ENCODE data around the gene XYLT2. TPM values are rescaled to one million over a fixed set of nuclear protein-coding genes. Genes with fewer than 3 reads are reported as not detected.

The XYLT2 gene
- polyA plus RNA-seq, 3 donors, result 15.5 to 16.7 (median 15.8) TPM

- no peak for DNase-seq (ENCODE audit: low read depth in 3 of 3, low spot score in 2 of 3)
These were observed 15.9 kb downstream of the XYLT2 start for GRCh38 chr17:50361561-50362480.

DNA sequence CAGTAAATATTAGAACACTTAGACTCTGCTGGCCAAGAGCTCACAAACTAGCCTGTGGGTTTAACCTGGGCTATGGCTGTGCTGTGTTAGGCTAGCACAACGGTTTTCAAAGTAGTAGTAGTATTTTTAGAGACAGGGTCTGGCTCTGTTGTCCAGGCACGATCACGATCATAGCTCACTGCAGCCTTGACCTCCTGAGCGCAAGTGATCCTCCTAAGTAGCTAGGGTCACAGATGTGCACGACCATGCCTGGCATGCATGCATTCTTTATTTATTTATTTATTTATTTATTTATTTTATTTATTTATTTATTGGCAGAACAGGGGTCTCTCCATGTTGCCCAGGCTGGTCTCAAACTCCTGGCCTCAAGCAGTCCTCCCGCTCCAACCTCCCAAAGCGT is 16.7 kb downstream of the XYLT2 start:
- no peak for DNase-seq (ENCODE audit: low read depth in 3 of 3, low spot score in 2 of 3)

DNA sequence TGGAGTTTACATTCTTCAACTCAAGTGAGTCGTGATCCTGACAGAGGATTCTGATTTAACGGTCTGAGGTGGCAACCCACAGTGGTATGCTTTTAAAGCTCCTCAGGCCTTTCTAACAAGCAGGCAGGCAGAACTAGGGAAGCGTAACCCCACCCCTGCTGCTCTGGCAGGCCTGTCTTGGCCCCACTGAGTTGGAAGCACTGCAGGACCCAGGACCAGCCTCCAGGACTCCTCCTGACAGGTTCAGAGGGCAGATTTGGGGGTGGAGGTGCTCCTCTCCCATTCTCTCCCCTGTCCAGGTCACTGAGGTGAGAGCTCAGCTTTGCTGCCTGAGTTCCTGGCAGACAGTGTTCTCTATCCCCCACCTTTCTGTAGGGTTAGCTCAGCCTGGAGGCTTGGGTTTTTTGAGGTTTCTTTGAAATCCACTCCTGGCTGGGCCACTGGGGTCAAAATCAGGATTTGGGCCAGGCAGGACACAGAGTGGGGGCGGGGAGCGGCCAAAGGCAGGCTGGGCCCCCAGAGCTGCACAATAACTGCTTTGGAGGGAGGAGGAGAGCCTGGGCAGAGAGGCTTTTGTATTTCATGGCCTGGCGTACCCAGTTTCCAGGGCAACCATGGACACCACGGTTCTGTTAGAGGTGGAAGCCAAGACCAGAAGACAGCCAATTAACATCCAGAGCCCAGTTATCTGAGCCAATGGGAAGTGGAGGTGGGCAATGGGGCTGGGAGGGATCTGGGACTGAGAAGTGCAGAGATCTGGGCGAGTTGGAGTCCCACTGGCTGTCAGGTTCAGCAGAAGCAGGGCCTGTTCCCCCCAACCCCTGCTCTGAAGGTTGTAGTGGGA is 17.5 kb downstream of the XYLT2 start:
- DNase-seq (ENCODE audit: low read depth in 3 of 3, low spot score in 2 of 3), result no peak

GRCh38 chr17:50364061-50364458 is 18.1 kb downstream of the XYLT2 start:
- DNase-seq (ENCODE audit: low read depth in 3 of 3, low spot score in 2 of 3), result no peak

DNA sequence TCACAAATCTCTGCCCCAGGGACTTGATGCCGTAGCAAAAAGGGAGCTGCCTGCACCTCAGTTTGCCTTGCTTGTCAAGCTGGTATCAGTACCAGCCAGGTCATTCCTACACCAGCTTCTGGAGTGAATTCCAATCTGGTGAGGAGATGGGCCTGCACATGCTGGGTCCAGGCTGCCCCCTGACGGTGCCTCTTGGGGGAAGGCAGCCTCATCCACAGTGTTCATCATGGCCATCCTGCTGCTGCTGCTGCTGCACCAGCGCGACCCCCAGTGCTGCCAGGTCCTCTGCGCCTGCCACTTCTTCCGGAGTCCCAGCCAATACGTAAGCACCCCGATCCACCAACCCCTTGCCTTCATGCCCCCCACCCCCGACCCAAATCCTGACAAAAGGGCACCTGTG is 18.8 kb downstream of the XYLT2 start:
- no peak for DNase-seq (ENCODE audit: low read depth in 3 of 3, low spot score in 2 of 3)

DNA sequence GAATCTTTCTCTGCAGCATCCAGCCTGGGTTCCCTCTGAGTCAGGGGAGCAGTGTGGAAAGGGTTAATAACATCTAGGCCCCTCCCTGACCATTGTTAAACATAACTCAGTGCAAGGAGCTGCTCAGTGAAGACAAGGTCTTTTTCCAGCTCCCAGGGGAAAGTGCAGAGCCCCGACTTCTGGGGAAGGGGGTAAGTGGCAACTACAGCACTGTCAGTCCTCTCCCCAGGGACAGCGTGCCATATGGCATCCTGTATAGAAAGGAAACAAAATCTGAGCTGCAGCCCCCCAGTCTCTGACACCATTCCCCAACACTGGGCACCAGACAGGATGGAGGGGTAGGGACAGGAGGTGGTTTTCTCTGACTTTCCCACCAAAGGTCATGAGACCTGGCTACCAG is 19.2 kb downstream of the XYLT2 start:
- DNase-seq (ENCODE audit: low read depth in 3 of 3, low spot score in 2 of 3), result no peak

- DNase-seq (ENCODE audit: low read depth in 3 of 3, low spot score in 2 of 3), result no peak
These were observed 19.9 kb downstream of the XYLT2 start for GRCh38 chr17:50365649-50366393.

GRCh38 chr17:50367401-50367800 is 21.5 kb downstream of the XYLT2 start:
- no peak for DNase-seq (ENCODE audit: low read depth in 3 of 3, low spot score in 2 of 3)

DNA sequence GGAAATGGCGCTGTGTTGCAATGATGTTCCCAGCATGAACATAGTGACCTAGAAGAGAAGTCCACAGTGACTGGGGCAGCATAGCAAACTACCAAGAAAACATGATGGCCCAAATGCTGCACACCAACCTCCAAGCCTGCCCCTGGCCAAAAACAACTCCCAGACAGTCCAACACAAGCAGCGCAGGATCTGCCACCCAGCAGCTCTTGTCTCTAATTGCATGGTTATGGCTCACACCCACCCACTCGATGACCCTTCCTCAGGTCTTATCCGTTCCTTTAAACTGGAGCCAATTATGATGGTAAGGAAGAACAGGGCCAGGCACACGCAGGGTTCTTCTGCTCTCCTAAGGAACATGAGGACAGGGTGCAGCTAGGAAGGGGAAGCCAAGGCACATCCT is 24.1 kb downstream of the XYLT2 start:
- no peak for DNase-seq (ENCODE audit: low read depth in 3 of 3, low spot score in 2 of 3)

- no peak for DNase-seq (ENCODE audit: low read depth in 3 of 3, low spot score in 2 of 3)
These were observed 25.6 kb downstream of the XYLT2 start for GRCh38 chr17:50371526-50371925.

DNA sequence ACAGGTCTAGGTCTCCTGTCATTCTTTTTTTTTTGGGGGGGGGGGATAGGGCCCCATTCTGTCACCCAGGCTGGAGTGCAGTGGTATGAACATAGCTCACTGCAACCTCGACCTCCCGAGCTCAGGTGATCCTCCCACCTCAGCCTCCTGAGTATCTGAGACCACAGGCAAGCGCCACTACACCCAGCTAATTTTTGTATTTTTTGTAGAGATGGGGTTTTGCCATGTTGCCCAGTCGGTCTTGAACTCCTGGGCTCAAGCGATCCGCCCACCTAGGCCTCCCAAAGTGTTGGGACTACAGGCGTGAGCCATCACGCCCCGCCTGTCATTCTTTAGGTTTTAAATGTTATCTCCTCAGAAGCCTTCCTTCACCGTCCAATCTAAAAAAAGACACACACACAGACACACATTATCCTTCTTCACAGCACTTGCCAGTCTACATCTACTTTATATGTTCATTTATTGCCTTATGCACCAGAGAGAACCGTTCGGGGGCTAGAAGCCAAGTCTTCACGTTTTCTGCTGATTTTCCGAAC is 26.4 kb downstream of the XYLT2 start:
- no peak for DNase-seq (ENCODE audit: low read depth in 3 of 3, low spot score in 2 of 3)

- DNase-seq (ENCODE audit: low read depth in 3 of 3, low spot score in 2 of 3), result peak; percentile 80 to 88 (median 80)
These were observed 27.0 kb downstream of the XYLT2 start, which contains the start of the genes EME1 and MRPL27 for GRCh38 chr17:50372758-50373556. Gene EME1, plus strand, starts transcription at chr17:50373229. Its CDS starts 1,980 bp downstream, at chr17:50375209. Gene MRPL27, minus strand, starts transcription at chr17:50373184. Its CDS starts 14 bp downstream, at chr17:50373170.

DNA sequence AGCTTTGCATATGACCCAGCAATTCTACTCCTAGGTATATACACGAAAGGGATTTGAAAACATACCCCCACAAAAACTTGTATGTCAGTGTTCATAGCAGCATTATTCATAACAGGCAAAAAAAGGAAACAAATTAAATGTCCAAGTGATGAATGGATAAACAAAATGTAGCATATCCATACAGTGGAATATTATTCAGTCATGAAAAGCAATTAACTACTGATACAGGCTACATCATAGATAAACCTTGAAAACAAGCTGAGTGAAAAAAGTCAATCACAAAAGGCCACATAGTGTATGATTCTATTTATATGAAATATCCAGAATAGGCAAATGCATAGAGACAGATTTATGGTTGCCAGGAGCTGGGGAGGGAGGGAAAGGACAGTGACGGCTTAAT is 27.8 kb downstream of the XYLT2 start:
- no peak for DNase-seq (ENCODE audit: low read depth in 3 of 3, low spot score in 2 of 3)

DNA sequence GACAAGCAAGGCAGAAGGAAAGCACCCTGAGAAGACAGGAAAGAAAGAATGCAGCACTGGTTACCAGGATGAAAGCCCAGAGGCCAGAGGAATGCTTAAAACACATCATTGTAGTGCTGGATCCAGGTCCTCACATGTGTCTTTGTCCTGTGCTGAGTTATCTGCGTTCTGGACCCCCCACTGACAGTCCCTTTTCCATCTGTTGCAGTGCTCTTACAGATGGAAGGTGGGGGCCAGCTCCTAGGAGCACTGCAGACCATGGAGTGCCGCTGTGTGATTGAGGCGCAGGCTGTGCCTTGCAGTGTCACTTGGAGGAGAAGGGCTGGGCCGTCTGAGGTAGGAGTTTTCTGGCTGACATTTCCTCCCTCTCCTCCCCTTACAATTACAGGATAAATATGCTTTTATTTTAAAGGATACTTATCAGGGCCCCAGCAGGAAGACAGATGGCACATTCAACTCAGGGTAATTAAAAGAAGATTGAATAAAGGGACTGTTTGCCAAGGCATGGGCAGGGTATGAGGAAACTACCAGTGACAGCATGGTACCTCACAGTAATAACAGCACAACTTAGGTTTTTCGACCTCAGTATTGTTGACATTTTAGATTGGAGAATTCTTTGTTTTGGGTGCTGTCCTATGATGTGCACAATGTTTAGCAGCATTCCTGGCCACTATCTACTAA is 30.1 kb downstream of the XYLT2 start:
- no peak for DNase-seq (ENCODE audit: low read depth in 3 of 3, low spot score in 2 of 3)

GRCh38 chr17:50379351-50380132 is 33.6 kb downstream of the XYLT2 start:
- no peak for DNase-seq (ENCODE audit: low read depth in 3 of 3, low spot score in 2 of 3)

- DNase-seq (ENCODE audit: low read depth in 3 of 3, low spot score in 2 of 3), result no peak
These were observed 34.7 kb downstream of the XYLT2 start for GRCh38 chr17:50380369-50381259.

- no peak for DNase-seq (ENCODE audit: low read depth in 3 of 3, low spot score in 2 of 3)
These were observed 35.4 kb downstream of the XYLT2 start for GRCh38 chr17:50381260-50381815.

All from right renal cortex interstitium (tissue), 3 donors.